Mononuclear cell (primary cell): ENCODE measurements around the gene SLC19A1. TPM values are rescaled to one million over a fixed set of nuclear protein-coding genes. Genes with fewer than 3 reads are reported as not detected.
"Not testable (repeated sequence)": the region's sequence is repeated elsewhere in the genome, so short reads cannot be mapped to it uniquely, and the experiment has no call there.

Experiments used
- H3K27me3 ChIP-seq: 2 replicates; pipeline ENCODE4 v1.6.0; 2011; ENCODE audit warnings: low read length, control low read depth; ENCODE audit not compliant: insufficient read depth
- H3K4me1 ChIP-seq: 2 replicates; pipeline ENCODE4 v1.5.1; 2011; ENCODE audit warnings: mild to moderate bottlenecking, low read length, control low read depth; ENCODE audit not compliant: insufficient read depth
- H3K4me3 ChIP-seq: 2 replicates; pipeline ENCODE4 v1.5.1; 2011; ENCODE audit warnings: mild to moderate bottlenecking, low read length, moderate library complexity
- H3K9me3 ChIP-seq: 2 replicates; pipeline ENCODE4 v1.5.1; 2011; ENCODE audit warnings: low read depth, mild to moderate bottlenecking, control low read depth, low read length
- total RNA-seq: library from RNA; depleted of rRNA; stranded (reverse); fragments of >200 nt; gene quantifications from one replicate; pipeline ENCODE4 v1.2.3, GENCODE V29; 2012

The SLC19A1 gene
- total RNA-seq, 1 donor = 10.6 TPM

- Histone ChIP-seq H3K4me3 (no peak overlapping the region), H3K27me3 (no peaks in the 10 kb centered on the region), H3K4me1 (peaks cover 16% of the 10 kb centered on the region), H3K9me3 (no peaks in the 10 kb centered on the region)
Observed at GRCh38 chr21:45528028-45528705, 14.1 kb downstream of the SLC19A1 start.

GRCh38 chr21:45527151-45527999 lies 14.9 kb downstream of the SLC19A1 start:
- not testable (repeated sequence) for H3K9me3 ChIP-seq, H3K4me3 ChIP-seq, H3K27me3 ChIP-seq, H3K4me1 ChIP-seq

- Histone ChIP-seq H3K27me3 (no peaks in the 10 kb centered on the region), H3K4me1 (no peaks in the 10 kb centered on the region), H3K9me3 (no peaks in the 10 kb centered on the region), H3K4me3 (no peak overlapping the region)
Observed at GRCh38 chr21:45525910-45526306, 16.3 kb downstream of the SLC19A1 start.

GRCh38 chr21:45525153-45525909 lies 16.9 kb downstream of the SLC19A1 start:
- Histone ChIP-seq H3K9me3 (peaks cover 1% of the 10 kb centered on the region), H3K27me3 (no peaks in the 10 kb centered on the region), H3K4me3 (no peak overlapping the region), H3K4me1 (no peaks in the 10 kb centered on the region)

GRCh38 chr21:45524756-45525152 lies 17.5 kb downstream of the SLC19A1 start:
- H3K27me3 ChIP-seq = no peaks in the 10 kb centered on the region
- H3K4me1 ChIP-seq = no peaks in the 10 kb centered on the region
- H3K4me3 ChIP-seq = no peak overlapping the region
- H3K9me3 ChIP-seq = peaks cover 7% of the 10 kb centered on the region

GRCh38 chr21:45523411-45524101 lies 18.7 kb downstream of the SLC19A1 start:
- H3K4me1 ChIP-seq = no peaks in the 10 kb centered on the region
- H3K27me3 ChIP-seq = no peaks in the 10 kb centered on the region
- no peak overlapping the region for H3K4me3 ChIP-seq
- H3K9me3 ChIP-seq = peaks cover 18% of the 10 kb centered on the region

GRCh38 chr21:45522986-45523385 lies 19.3 kb downstream of the SLC19A1 start:
- no peaks in the 10 kb centered on the region for H3K27me3 ChIP-seq
- peaks cover 18% of the 10 kb centered on the region for H3K9me3 ChIP-seq
- H3K4me1 ChIP-seq = peaks cover 5% of the 10 kb centered on the region
- H3K4me3 ChIP-seq = no peak overlapping the region

- H3K4me3 ChIP-seq = no peak overlapping the region
- H3K9me3 ChIP-seq = peaks cover 18% of the 10 kb centered on the region
- no peaks in the 10 kb centered on the region for H3K27me3 ChIP-seq
- H3K4me1 ChIP-seq = peaks cover 6% of the 10 kb centered on the region
Observed at GRCh38 chr21:45522381-45522780, 19.9 kb downstream of the SLC19A1 start.

- Histone ChIP-seq H3K4me3 (no peak overlapping the region), H3K9me3 (peaks cover 18% of the 10 kb centered on the region), H3K4me1 (peaks cover 15% of the 10 kb centered on the region), H3K27me3 (no peaks in the 10 kb centered on the region)
Observed at GRCh38 chr21:45521241-45521640, 21.0 kb downstream of the SLC19A1 start.

- no peak overlapping the region for H3K4me3 ChIP-seq
Observed at GRCh38 chr21:45519182-45519581, 23.1 kb downstream of the SLC19A1 start.

GRCh38 chr21:45518742-45519141 lies 23.5 kb downstream of the SLC19A1 start:
- peaks cover 18% of the 10 kb centered on the region for H3K9me3 ChIP-seq
- H3K4me1 ChIP-seq = peaks cover 15% of the 10 kb centered on the region
- H3K4me3 ChIP-seq = no peak overlapping the region
- H3K27me3 ChIP-seq = no peaks in the 10 kb centered on the region

More at GRCh38 chr21:45519182-45519581, 23.1 kb downstream of the SLC19A1 start:
- Histone ChIP-seq H3K27me3 (no peaks in the 10 kb centered on the region), H3K9me3 (peaks cover 18% of the 10 kb centered on the region), H3K4me1 (peaks cover 15% of the 10 kb centered on the region)

GRCh38 chr21:45517249-45518065 lies 24.8 kb downstream of the SLC19A1 start:
- Histone ChIP-seq H3K27me3 (no peaks in the 10 kb centered on the region), H3K9me3 (peaks cover 18% of the 10 kb centered on the region), H3K4me3 (no peak overlapping the region), H3K4me1 (peaks cover 15% of the 10 kb centered on the region)

GRCh38 chr21:45516671-45517151 lies 25.5 kb downstream of the SLC19A1 start:
- no peak overlapping the region for H3K4me3 ChIP-seq
- peaks cover 15% of the 10 kb centered on the region for H3K4me1 ChIP-seq
- peaks cover 18% of the 10 kb centered on the region for H3K9me3 ChIP-seq
- H3K27me3 ChIP-seq = no peaks in the 10 kb centered on the region
